HCT116 (cell line): ENCODE data around the gene LRP1B.

Source experiments
- CEBPB ChIP-seq: IDR thresholded peaks from 2 replicates; pipeline ENCODE4 v1.6.1; 2012; ENCODE audit warnings: low read depth
- EZH2 ChIP-seq: fragments of 200-600 bp; sonication (generic); IDR thresholded peaks from 2 replicates; pipeline ENCODE4 v1.6.1; 2017; ENCODE audit warnings: antibody characterized with exemption, mixed run types
- EZH2phosphoT487 ChIP-seq: fragments of 200-600 bp; IDR thresholded peaks from 2 replicates; pipeline ENCODE4 v1.6.1; 2018; ENCODE audit warnings: antibody characterized with exemption, borderline replicate concordance
- FOSL1 ChIP-seq: IDR thresholded peaks from 2 replicates; pipeline ENCODE4 v1.6.1; 2012; ENCODE audit warnings: low read depth
- JUND ChIP-seq: IDR thresholded peaks from 2 replicates; pipeline ENCODE4 v1.6.1; 2012
- POLR2A ChIP-seq: IDR thresholded peaks from 2 replicates; pipeline ENCODE4 v1.7.0; 2011; ENCODE audit warnings: borderline replicate concordance; ENCODE audit not compliant: insufficient read depth, insufficient read length; ENCODE audit errors: extremely low read depth
- SIN3A ChIP-seq: IDR thresholded peaks from 2 replicates; pipeline ENCODE4 v1.6.1; 2012; ENCODE audit warnings: low read depth
- SP1 ChIP-seq: IDR thresholded peaks from 2 replicates; pipeline ENCODE4 v1.6.1; 2012; ENCODE audit warnings: low read depth
- ZNF274 ChIP-seq: fragments of 200-500 bp; sonication (Bioruptor generic); IDR thresholded peaks from 2 replicates; pipeline ENCODE4 v1.6.1; 2014; ENCODE audit warnings: mild to moderate bottlenecking, low read depth, low read length, inconsistent platforms
- TF ChIP-seq, protein P1 (sequence below), 3 experiments: fragments of 200-600 bp in 1 of 3; sonication (generic) in 1 of 3; IDR thresholded peaks in 2 of 3; conservative IDR thresholded peaks in 1 of 3; 2 replicates each; pipeline ENCODE4 v1.5.1; 2012 to 2017; ENCODE audit warnings: low read depth in 2 of 3, low read length in 2 of 3, antibody characterized with exemption in 1 of 3, borderline replicate concordance in 1 of 3, control low read depth in 1 of 3, mild to moderate bottlenecking in 1 of 3, mixed read lengths in 1 of 3, mixed run types in 1 of 3, moderate library complexity in 1 of 3; ENCODE audit not compliant: insufficient read depth in 1 of 3
- TF ChIP-seq, protein P2 (sequence below): IDR thresholded peaks from 2 replicates; pipeline ENCODE4 v1.6.1; 2011; ENCODE audit warnings: mild to moderate bottlenecking, low read length, moderate library complexity; ENCODE audit not compliant: insufficient replicate concordance; ENCODE audit errors: extremely low read depth

- no peak for TF ChIP-seq EZH2
- no peak for TF ChIP-seq CEBPB
- TF ChIP-seq, protein P1, sequence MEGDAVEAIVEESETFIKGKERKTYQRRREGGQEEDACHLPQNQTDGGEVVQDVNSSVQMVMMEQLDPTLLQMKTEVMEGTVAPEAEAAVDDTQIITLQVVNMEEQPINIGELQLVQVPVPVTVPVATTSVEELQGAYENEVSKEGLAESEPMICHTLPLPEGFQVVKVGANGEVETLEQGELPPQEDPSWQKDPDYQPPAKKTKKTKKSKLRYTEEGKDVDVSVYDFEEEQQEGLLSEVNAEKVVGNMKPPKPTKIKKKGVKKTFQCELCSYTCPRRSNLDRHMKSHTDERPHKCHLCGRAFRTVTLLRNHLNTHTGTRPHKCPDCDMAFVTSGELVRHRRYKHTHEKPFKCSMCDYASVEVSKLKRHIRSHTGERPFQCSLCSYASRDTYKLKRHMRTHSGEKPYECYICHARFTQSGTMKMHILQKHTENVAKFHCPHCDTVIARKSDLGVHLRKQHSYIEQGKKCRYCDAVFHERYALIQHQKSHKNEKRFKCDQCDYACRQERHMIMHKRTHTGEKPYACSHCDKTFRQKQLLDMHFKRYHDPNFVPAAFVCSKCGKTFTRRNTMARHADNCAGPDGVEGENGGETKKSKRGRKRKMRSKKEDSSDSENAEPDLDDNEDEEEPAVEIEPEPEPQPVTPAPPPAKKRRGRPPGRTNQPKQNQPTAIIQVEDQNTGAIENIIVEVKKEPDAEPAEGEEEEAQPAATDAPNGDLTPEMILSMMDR (IDR thresholded peaks at IDR 0.05 in 2 of 3, conservative IDR thresholded peaks at IDR 0.05 in 1 of 3; ENCODE audit: borderline replicate concordance in 1 of 3, insufficient read depth in 1 of 3, low read depth in 2 of 3, low read length in 2 of 3) = no peak
- TF ChIP-seq, protein P2, sequence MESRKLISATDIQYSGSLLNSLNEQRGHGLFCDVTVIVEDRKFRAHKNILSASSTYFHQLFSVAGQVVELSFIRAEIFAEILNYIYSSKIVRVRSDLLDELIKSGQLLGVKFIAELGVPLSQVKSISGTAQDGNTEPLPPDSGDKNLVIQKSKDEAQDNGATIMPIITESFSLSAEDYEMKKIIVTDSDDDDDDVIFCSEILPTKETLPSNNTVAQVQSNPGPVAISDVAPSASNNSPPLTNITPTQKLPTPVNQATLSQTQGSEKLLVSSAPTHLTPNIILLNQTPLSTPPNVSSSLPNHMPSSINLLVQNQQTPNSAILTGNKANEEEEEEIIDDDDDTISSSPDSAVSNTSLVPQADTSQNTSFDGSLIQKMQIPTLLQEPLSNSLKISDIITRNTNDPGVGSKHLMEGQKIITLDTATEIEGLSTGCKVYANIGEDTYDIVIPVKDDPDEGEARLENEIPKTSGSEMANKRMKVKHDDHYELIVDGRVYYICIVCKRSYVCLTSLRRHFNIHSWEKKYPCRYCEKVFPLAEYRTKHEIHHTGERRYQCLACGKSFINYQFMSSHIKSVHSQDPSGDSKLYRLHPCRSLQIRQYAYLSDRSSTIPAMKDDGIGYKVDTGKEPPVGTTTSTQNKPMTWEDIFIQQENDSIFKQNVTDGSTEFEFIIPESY = no peak
- no peak for TF ChIP-seq FOSL1
- TF ChIP-seq ZNF274 = no peak
- no peak for TF ChIP-seq POLR2A
- TF ChIP-seq SIN3A = no peak
- TF ChIP-seq JUND = no peak
- TF ChIP-seq SP1 = no peak
- no peak for TF ChIP-seq EZH2phosphoT487
Measured at GRCh38 chr2:142095647-142096046, 35.2 kb downstream of the LRP1B start.
